GM21360 (cell line): Measurements from ENCODE around the gene RECQL5.

Experiments
- ATAC-seq: cut with Tn5 transposase; IDR thresholded peaks from one replicate; pipeline ENCODE4 v1.9.1; 2021; ENCODE audit warnings: mild to moderate bottlenecking, moderate library complexity; ENCODE audit not compliant: unreplicated experiment

The RECQL5 gene

GRCh38 chr17:75619506-75620431 is 47.2 kb downstream of the RECQL5 start:
- no peak for ATAC-seq

- no peak for ATAC-seq
Measured at GRCh38 chr17:75617675-75618074, 49.3 kb downstream of the RECQL5 start.

GRCh38 chr17:75617218-75617617 is 49.7 kb downstream of the RECQL5 start:
- no peak for ATAC-seq

- ATAC-seq, result no peak
Measured at GRCh38 chr17:75616521-75617122, 50.3 kb downstream of the RECQL5 start.

- ATAC-seq, result no peak
Measured at GRCh38 chr17:75615301-75615700, 51.7 kb downstream of the RECQL5 start.

- no peak for ATAC-seq
Measured at GRCh38 chr17:75614556-75615270, 52.2 kb downstream of the RECQL5 start.

GRCh38 chr17:75614006-75614405 is 52.9 kb downstream of the RECQL5 start:
- ATAC-seq, result no peak

- no peak for ATAC-seq
Measured at GRCh38 chr17:75612906-75613626, 53.9 kb downstream of the RECQL5 start.

- no peak for ATAC-seq
Measured at GRCh38 chr17:75611851-75612429, 55.0 kb downstream of the RECQL5 start.

- no peak for ATAC-seq
Measured at GRCh38 chr17:75610103-75610984, 56.6 kb downstream of the RECQL5 start.

GRCh38 chr17:75607086-75607485 is 59.9 kb downstream of the RECQL5 start:
- no peak for ATAC-seq

- no peak for ATAC-seq
Measured at GRCh38 chr17:75605790-75606189, 61.2 kb downstream of the RECQL5 start.

- no peak for ATAC-seq
Measured at GRCh38 chr17:75604034-75604695, 62.8 kb downstream of the RECQL5 start.

- no peak for ATAC-seq
Measured at GRCh38 chr17:75603123-75603522, 63.8 kb downstream of the RECQL5 start.

- no peak for ATAC-seq
Measured at GRCh38 chr17:75602644-75603043, 64.3 kb downstream of the RECQL5 start.

GRCh38 chr17:75601057-75601987 is 65.6 kb downstream of the RECQL5 start:
- ATAC-seq, result no peak

GRCh38 chr17:75596320-75597087 is 70.5 kb downstream of the RECQL5 start:
- no peak for ATAC-seq
